Thoracic aorta (tissue), 2 donors: ENCODE data around the gene VSIG10. TPM values are rescaled to one million over a fixed set of nuclear protein-coding genes. Genes with fewer than 3 reads are reported as not detected.

ENCODE experiments used
- ATAC-seq: fragments of 150-250 bp; one replicate; pipeline ENCODE4 v1.8.0; 2017; ENCODE audit warnings: low read depth; ENCODE audit not compliant: insufficient number of reproducible peaks, low FRiP score
- DNase-seq: peaks from one replicate; pipeline ENCODE4 v3.0.0-alpha.2; 2020; ENCODE audit warnings: low spot score
- H3K27ac ChIP-seq, 2 donors: fragments of 200-600 bp; sonication (generic); 1 replicate in 1 of 2; 2 replicates in 1 of 2; pipeline ENCODE4 v1.5.1; 2016; ENCODE audit warnings: mild to moderate bottlenecking in 2 of 2, moderate library complexity in 2 of 2
- H3K27me3 ChIP-seq: fragments of 200-600 bp; sonication (generic); replicated peaks from 2 replicates; pipeline ENCODE4 v1.6.0; 2016; ENCODE audit warnings: mild to moderate bottlenecking; ENCODE audit not compliant: insufficient read depth
- H3K36me3 ChIP-seq: fragments of 200-600 bp; sonication (generic); one replicate; pipeline ENCODE4 v1.5.1; 2016
- H3K4me1 ChIP-seq, 2 donors: fragments of 200-600 bp; sonication (generic); 1 replicate in 1 of 2; 2 replicates in 1 of 2; pipeline versions ENCODE4 v1.5.1 to v1.6.0; 2016; ENCODE audit warnings: low read depth in 2 of 2, mild to moderate bottlenecking in 1 of 2; ENCODE audit not compliant: control insufficient read depth in 1 of 2
- H3K4me3 ChIP-seq: fragments of 200-600 bp; sonication (generic); 2 replicates; pipeline ENCODE4 v1.5.1; 2016; ENCODE audit warnings: mild to moderate bottlenecking
- H3K9me3 ChIP-seq: fragments of 200-600 bp; sonication (generic); 2 replicates; pipeline ENCODE4 v1.5.1; 2016
- total RNA-seq, 2 donors: library from RNA; depleted of rRNA; stranded (reverse); fragments of >200 nt; gene quantifications; one replicate each; pipeline versions ENCODE4 v1.1.0 to v1.2.3, GENCODE V29; 2016
- TF ChIP-seq, protein P1 (sequence below): fragments of 200-600 bp; sonication (generic); IDR thresholded peaks from one replicate; pipeline ENCODE4 v1.5.1; 2019; ENCODE audit warnings: antibody characterized with exemption

Gene VSIG10
- total RNA-seq, 2 donors from 2014 or later: 13.0 to 21.9 TPM

DNA sequence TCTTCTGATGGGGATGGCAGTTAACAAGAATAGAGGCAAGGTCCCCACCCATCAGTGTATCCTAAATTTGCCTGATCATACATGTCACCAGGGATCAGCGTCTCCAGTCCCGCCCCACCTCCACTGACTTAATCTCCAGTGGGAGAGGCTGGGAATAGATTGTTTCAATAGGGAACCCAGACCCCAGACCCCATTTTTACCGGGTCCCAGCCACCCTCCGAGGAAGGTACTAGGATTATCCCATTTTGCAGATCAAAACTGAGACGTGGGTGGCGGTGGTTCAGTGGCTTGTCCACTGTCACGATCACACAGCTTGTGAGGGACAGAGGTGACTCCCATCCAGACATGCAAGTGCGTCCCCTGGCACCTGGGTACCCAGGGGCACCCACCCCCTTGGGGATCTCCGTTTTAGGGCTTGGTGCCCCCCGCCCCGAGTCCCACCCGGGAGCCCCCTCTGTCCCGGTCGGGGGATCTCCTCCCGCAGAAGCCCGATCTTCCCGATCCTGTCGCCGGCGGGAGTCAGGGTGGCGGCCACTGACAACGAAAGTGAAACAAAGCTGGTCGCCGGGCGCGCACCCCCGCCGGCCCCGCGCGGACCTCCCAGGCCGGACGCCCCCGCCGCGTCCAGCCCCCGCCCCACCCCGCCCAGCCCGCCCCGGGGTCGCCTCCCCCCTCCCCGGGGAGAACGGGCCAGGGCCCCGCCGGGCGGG lies 43.4 kb downstream of the VSIG10 start:
- Histone ChIP-seq H3K36me3 (no peaks in the 10 kb centered on the region), H3K27me3 (no peaks in the 10 kb centered on the region), H3K4me1 (peaks cover 28 to 62% of the 10 kb centered on the region in 2 donors), H3K4me3 (peak overlapping the region; percentile 95), H3K9me3 (no peaks in the 10 kb centered on the region), H3K27ac (peak overlapping the region; percentile 96 to 97)
- ATAC-seq (no peak), DNase-seq (no peak)
- TF ChIP-seq, protein P1, sequence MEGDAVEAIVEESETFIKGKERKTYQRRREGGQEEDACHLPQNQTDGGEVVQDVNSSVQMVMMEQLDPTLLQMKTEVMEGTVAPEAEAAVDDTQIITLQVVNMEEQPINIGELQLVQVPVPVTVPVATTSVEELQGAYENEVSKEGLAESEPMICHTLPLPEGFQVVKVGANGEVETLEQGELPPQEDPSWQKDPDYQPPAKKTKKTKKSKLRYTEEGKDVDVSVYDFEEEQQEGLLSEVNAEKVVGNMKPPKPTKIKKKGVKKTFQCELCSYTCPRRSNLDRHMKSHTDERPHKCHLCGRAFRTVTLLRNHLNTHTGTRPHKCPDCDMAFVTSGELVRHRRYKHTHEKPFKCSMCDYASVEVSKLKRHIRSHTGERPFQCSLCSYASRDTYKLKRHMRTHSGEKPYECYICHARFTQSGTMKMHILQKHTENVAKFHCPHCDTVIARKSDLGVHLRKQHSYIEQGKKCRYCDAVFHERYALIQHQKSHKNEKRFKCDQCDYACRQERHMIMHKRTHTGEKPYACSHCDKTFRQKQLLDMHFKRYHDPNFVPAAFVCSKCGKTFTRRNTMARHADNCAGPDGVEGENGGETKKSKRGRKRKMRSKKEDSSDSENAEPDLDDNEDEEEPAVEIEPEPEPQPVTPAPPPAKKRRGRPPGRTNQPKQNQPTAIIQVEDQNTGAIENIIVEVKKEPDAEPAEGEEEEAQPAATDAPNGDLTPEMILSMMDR: no peak

DNA sequence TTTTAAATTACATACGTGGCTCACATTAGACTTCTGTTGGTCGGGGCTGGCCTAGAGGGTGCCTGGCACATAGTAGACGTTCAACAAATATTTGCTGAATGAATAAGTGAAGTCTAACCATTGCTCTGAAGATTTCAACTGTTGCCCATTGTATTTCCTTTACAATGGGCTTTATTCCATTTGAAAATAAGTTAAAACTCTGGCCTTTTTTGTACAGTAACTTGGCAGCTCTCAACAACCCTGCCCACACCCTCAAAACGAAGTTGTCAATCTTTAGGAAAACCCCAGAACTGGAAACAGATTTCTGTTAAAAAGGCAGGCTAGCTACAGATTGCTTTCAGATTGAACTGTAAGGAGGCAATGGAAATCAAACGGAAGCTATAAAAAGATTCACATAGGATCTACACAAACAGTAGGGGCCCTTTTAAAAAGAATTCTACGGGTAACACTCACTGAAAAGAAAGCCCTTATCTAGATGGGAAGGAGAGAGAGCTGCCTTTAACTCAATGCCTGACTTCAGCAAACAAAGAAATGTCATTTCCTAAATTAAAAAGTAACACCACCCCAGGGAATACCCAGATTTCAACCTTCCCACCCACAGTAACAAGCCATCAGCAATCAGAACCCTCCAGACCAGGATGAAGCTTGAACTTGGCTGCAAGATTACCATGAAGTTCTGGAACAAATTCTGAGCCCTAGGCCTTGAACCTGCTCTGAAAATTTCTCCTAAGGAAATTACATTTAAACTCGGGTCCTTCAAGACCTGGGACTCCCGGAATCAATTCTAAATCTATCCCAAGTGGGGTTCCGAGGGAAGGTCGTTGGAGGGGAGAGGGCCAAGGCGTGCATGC lies 44.2 kb downstream of the VSIG10 start:
- Histone ChIP-seq H3K4me1 (peaks cover 27 to 59% of the 10 kb centered on the region in 2 donors), H3K9me3 (no peaks in the 10 kb centered on the region), H3K27me3 (no peaks in the 10 kb centered on the region), H3K27ac (peak overlapping the region; percentile 96 to 97), H3K4me3 (peak overlapping the region; percentile 95), H3K36me3 (no peaks in the 10 kb centered on the region)
- ATAC-seq (no peak), DNase-seq (no peak)
- TF ChIP-seq, protein P1: no peak

DNA sequence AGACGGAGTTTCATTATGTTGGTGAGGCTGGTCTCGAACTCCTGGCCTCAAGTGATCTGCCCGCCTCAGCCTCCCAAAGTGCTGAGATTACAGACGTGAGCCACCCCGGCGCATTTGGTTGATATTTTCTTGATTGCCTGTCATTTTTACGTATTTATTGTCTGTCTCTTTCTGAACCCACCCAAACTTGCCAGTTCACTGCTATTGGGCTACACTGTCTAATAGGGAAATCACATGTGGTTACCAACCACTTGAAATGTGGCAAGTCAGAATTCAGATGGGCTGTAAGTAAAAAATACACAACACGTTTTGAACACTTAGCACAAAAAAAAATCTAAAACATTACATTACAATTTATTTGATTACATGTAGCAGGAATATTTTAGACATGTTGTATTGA lies 44.9 kb downstream of the VSIG10 start:
- no peaks in the 10 kb centered on the region for H3K9me3 ChIP-seq
- peaks cover 22 to 59% of the 10 kb centered on the region in 2 donors for H3K4me1 ChIP-seq
- H3K36me3 ChIP-seq: no peaks in the 10 kb centered on the region
- TF ChIP-seq, protein P1: no peak
- H3K27me3 ChIP-seq: no peaks in the 10 kb centered on the region
- DNase-seq (no peak), ATAC-seq (no peak)
- no peak overlapping the region for H3K4me3 ChIP-seq
- H3K27ac ChIP-seq: peak overlapping the region in 1 of 2 donors; percentile 97

DNA sequence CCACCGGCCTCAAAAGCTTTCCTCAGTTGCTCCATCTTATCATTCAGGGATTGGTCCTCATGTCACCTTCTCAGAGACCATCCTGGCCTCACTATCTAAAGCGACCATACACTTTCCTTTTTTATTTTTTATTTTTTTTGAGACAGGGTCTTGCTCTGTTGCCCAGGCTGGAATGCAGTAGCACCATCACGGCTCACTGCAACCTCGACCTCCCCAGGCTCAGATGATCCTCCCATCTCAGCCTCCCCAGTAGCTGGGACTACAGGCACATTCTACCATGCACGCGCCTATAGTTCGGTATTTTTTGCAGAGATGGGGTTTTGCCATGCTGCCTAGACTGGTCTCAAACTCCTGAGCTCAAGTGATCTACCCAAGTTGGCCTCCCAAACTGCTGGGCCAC lies 45.6 kb downstream of the VSIG10 start:
- TF ChIP-seq, protein P1: no peak
- Histone ChIP-seq H3K27ac (peak overlapping the region in 1 of 2 donors; percentile 97), H3K4me3 (no peak overlapping the region), H3K27me3 (no peaks in the 10 kb centered on the region), H3K36me3 (no peaks in the 10 kb centered on the region), H3K9me3 (no peaks in the 10 kb centered on the region), H3K4me1 (peaks cover 25 to 59% of the 10 kb centered on the region in 2 donors)
- no peak for ATAC-seq
- DNase-seq: no peak
